HEK293 (cell line): ENCODE data around the gene ZNF181.

Experiments used
- CTCF ChIA-PET: fragments of 350-600 bp; formaldehyde crosslinking; extraction: SDS; loops from one replicate; lab custom pipeline; 2021; ENCODE audit warnings: antibody characterized with exemption; lab: Yijun Ruan, JAX
- POLR2A ChIA-PET: fragments of 300-600 bp; formaldehyde crosslinking; extraction: SDS; loops from one replicate; lab custom pipeline; 2020; ENCODE audit warnings: antibody characterized with exemption, inconsistent platforms; lab: Yijun Ruan, JAX
- H3K27ac ChIP-seq: fragments of 200-500 bp; sonication (Bioruptor generic); 2 replicates; pipeline ENCODE4 v1.5.1; 2014; ENCODE audit warnings: low read depth, low read length, control low read depth, inconsistent platforms; ENCODE audit errors: extremely low read depth
- H3K36me3 ChIP-seq, 2 experiments: fragments of 200-500 bp in 1 of 2; sonication (Bioruptor generic) in 1 of 2; 1 replicate in 1 of 2; 2 replicates in 1 of 2; pipeline ENCODE4 v1.5.1; 2014 to 2017; ENCODE audit warnings: inconsistent platforms in 2 of 2, low read length in 2 of 2; ENCODE audit not compliant: control insufficient read depth in 2 of 2, insufficient read depth in 1 of 2
- H3K4me1 ChIP-seq: fragments of 200-500 bp; sonication (Bioruptor generic); 2 replicates; pipeline ENCODE4 v1.5.1; 2014; ENCODE audit warnings: mild to moderate bottlenecking, low read length, inconsistent platforms; ENCODE audit not compliant: control insufficient read depth, insufficient read depth
- H3K4me3 ChIP-seq: 2 replicates; pipeline ENCODE4 v1.5.1; 2011; ENCODE audit warnings: low read depth, mild to moderate bottlenecking, control low read depth, low read length, moderate library complexity
- H3K9me3 ChIP-seq: fragments of 200-500 bp; sonication (Bioruptor generic); 2 replicates; pipeline ENCODE4 v1.5.1; 2014; ENCODE audit warnings: low read depth, low read length, inconsistent platforms; ENCODE audit not compliant: control insufficient read depth, insufficient read depth
- GLI4 ChIP-seq: fragments of 450-650 bp; formaldehyde crosslinking; IDR thresholded peaks from 2 replicates; pipeline ENCODE4 v1.5.1; 2016; ENCODE audit warnings: missing biosample characterization, missing genetic modification characterization
- KLF7 ChIP-seq: fragments of 450-650 bp; formaldehyde crosslinking; IDR thresholded peaks from 2 replicates; pipeline ENCODE4 v1.5.1; 2016; ENCODE audit warnings: missing biosample characterization, missing genetic modification characterization, borderline replicate concordance
- REPIN1 ChIP-seq: fragments of 450-650 bp; formaldehyde crosslinking; IDR thresholded peaks from 2 replicates; pipeline ENCODE4 v1.5.1; 2017; ENCODE audit warnings: missing biosample characterization, missing genetic modification characterization, low read depth
- SALL2 ChIP-seq: fragments of 450-650 bp; formaldehyde crosslinking; IDR thresholded peaks from 2 replicates; pipeline ENCODE4 v1.5.0; 2017; ENCODE audit warnings: missing biosample characterization, mild to moderate bottlenecking, missing genetic modification characterization, borderline replicate concordance
- SETDB1 ChIP-seq: IDR thresholded peaks from one replicate; pipeline ENCODE4 v1.6.1; 2017; ENCODE audit warnings: mild to moderate bottlenecking, low read length, moderate library complexity, mixed read lengths; ENCODE audit not compliant: insufficient read length
- SP2 ChIP-seq: fragments of 450-650 bp; formaldehyde crosslinking; IDR thresholded peaks from 2 replicates; pipeline ENCODE4 v1.5.1; 2016; ENCODE audit warnings: missing biosample characterization, missing genetic modification characterization
- ZBTB48 ChIP-seq: fragments of 450-650 bp; formaldehyde crosslinking; IDR thresholded peaks from 2 replicates; pipeline ENCODE4 v1.5.1; 2016; ENCODE audit warnings: missing biosample characterization, missing genetic modification characterization
- ZFHX2 ChIP-seq: fragments of 450-650 bp; formaldehyde crosslinking; conservative IDR thresholded peaks from 2 replicates; pipeline ENCODE4 v1.5.1; 2016; ENCODE audit warnings: missing biosample characterization, missing genetic modification characterization
- ZFP3 ChIP-seq: fragments of 450-650 bp; formaldehyde crosslinking; IDR thresholded peaks from 2 replicates; pipeline ENCODE4 v1.5.1; 2016; ENCODE audit warnings: low read depth, missing biosample characterization, missing genetic modification characterization
- ZFP37 ChIP-seq: fragments of 450-650 bp; formaldehyde crosslinking; IDR thresholded peaks from 2 replicates; pipeline ENCODE4 v1.5.1; 2016; ENCODE audit warnings: missing biosample characterization, missing genetic modification characterization
- ZFP41 ChIP-seq: fragments of 450-650 bp; formaldehyde crosslinking; IDR thresholded peaks from 2 replicates; pipeline ENCODE4 v1.5.1; 2016; ENCODE audit warnings: missing biosample characterization, missing genetic modification characterization, borderline replicate concordance
- ZNF10 ChIP-seq: fragments of 450-650 bp; formaldehyde crosslinking; IDR thresholded peaks from 2 replicates; pipeline ENCODE4 v1.5.1; 2017; ENCODE audit warnings: missing biosample characterization, missing genetic modification characterization
- ZNF133 ChIP-seq: fragments of 450-650 bp; formaldehyde crosslinking; IDR thresholded peaks from 2 replicates; pipeline ENCODE4 v1.5.1; 2016; ENCODE audit warnings: missing biosample characterization, missing genetic modification characterization
- ZNF292 ChIP-seq: fragments of 450-650 bp; formaldehyde crosslinking; IDR thresholded peaks from 2 replicates; pipeline ENCODE4 v1.5.1; 2016; ENCODE audit warnings: low read depth, missing biosample characterization, missing genetic modification characterization, borderline replicate concordance
- ZNF341 ChIP-seq: fragments of 450-650 bp; formaldehyde crosslinking; IDR thresholded peaks from 2 replicates; pipeline ENCODE4; 2016; ENCODE audit warnings: low read depth, missing biosample characterization, missing genetic modification characterization
- ZNF366 ChIP-seq: fragments of 450-650 bp; formaldehyde crosslinking; conservative IDR thresholded peaks from 2 replicates; pipeline ENCODE4 v1.5.1; 2016; ENCODE audit warnings: missing biosample characterization, missing genetic modification characterization
- ZNF423 ChIP-seq: fragments of 450-650 bp; formaldehyde crosslinking; IDR thresholded peaks from 2 replicates; pipeline ENCODE4 v1.5.1; 2016; ENCODE audit warnings: missing biosample characterization, missing genetic modification characterization
- ZNF768 ChIP-seq: fragments of 450-650 bp; formaldehyde crosslinking; IDR thresholded peaks from 2 replicates; pipeline ENCODE4 v1.5.1; 2018; ENCODE audit warnings: missing biosample characterization, mild to moderate bottlenecking, missing genetic modification characterization
- TF ChIP-seq, protein P1 (sequence below): fragments of 450-650 bp; formaldehyde crosslinking; IDR thresholded peaks from 2 replicates; pipeline ENCODE4 v1.5.1; 2016; ENCODE audit warnings: missing biosample characterization, missing genetic modification characterization
- TF ChIP-seq, protein P2 (sequence below): fragments of 450-650 bp; formaldehyde crosslinking; IDR thresholded peaks from 2 replicates; pipeline ENCODE4 v1.5.1; 2017; ENCODE audit warnings: missing biosample characterization, missing genetic modification characterization
- TF ChIP-seq, protein P3 (sequence below): fragments of 450-650 bp; formaldehyde crosslinking; conservative IDR thresholded peaks from 2 replicates; pipeline ENCODE4 v1.5.1; 2016; ENCODE audit warnings: low read depth, missing biosample characterization, missing genetic modification characterization
- TF ChIP-seq, protein P4 (sequence below): fragments of 450-650 bp; formaldehyde crosslinking; IDR thresholded peaks from 2 replicates; pipeline ENCODE4 v1.5.1; 2017; ENCODE audit warnings: missing biosample characterization, mild to moderate bottlenecking, missing genetic modification characterization, moderate library complexity
- TF ChIP-seq, protein P5 (sequence below): fragments of 450-650 bp; formaldehyde crosslinking; IDR thresholded peaks from 2 replicates; pipeline ENCODE4 v1.5.1; 2016; ENCODE audit warnings: missing biosample characterization, missing genetic modification characterization
- TF ChIP-seq, protein P6 (sequence below): fragments of 450-650 bp; formaldehyde crosslinking; IDR thresholded peaks from 2 replicates; pipeline ENCODE4 v1.5.1; 2016; ENCODE audit warnings: missing biosample characterization, missing genetic modification characterization

ZNF181 gene

DNA sequence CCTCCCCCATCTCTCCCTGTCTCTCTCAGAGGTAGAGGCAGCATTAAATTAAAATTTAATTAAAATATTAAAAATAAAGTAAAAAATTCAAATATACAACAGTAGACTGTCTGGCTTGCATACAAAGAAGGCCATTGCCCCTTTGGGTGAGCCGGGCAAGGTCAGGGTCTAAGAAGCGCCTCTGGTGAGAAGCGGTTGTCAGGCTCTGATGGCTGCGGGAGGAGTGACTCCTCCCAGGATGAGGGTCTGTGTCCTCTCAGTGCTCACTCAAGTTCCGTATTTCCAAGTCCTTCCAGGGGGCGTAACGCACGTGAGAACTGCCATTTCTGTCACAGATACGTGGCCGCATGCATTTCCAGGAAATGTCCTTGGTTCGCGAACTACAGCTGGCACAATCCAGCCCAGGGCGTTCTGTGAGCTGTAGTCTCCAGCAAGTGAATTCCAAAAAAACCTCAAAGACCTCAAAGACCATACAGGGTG is 737 bp upstream of the ZNF181 start (continued):
- TF ChIP-seq SP2 (tag by site-specific recombination) (peak; percentile 18; the same call in 1 of the 2 replicates), SALL2 (tag by site-specific recombination) (no peak), KLF7 (tag by site-specific recombination) (no peak), ZNF10 (tag by site-specific recombination) (0 out of 2 replicates have a peak, but pooled peaks have one; percentile 5), SETDB1 (no peak), ZNF133 (peak; percentile 30; the same call in 1 of the 2 replicates), REPIN1 (peak; percentile 69; the same call in 1 of the 2 replicates), ZFP41 (no peak), ZNF341 (peak; percentile 90)
- TF ChIP-seq, protein P1, sequence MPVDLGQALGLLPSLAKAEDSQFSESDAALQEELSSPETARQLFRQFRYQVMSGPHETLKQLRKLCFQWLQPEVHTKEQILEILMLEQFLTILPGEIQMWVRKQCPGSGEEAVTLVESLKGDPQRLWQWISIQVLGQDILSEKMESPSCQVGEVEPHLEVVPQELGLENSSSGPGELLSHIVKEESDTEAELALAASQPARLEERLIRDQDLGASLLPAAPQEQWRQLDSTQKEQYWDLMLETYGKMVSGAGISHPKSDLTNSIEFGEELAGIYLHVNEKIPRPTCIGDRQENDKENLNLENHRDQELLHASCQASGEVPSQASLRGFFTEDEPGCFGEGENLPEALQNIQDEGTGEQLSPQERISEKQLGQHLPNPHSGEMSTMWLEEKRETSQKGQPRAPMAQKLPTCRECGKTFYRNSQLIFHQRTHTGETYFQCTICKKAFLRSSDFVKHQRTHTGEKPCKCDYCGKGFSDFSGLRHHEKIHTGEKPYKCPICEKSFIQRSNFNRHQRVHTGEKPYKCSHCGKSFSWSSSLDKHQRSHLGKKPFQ (tag by site-specific recombination) = 0 out of 2 replicates have a peak, but pooled peaks have one; percentile 72

DNA sequence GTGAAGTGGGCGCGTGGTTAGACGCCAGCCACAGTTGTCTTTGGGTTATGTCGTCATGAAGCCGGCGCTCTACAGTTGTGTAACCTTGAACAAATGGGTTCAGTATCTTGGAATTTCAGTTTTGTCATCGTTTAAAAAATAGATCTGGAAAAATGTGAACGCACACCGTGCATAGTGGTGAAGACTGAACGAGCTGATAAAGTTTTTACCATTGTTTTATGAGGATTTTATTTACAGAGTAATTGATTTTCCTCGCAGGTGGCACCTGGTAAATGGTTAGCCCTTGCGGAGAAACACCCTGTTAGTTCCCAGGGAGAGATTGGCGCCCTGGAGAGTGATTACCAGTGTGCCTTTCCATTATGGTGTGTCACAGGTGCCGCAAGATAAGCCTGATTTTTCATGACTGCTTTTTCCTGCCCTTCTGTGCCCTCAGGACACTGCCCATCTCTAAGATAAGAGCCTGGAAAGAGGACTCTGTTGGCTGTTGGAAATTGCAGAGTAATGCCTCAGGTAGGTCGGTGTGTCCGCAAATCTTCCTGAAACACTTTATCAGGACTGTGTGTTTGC is 577 bp downstream of the ZNF181 start:
- H3K9me3 ChIP-seq = peaks cover 14% of the 10 kb centered on the region
- peak overlapping the region; percentile 96 for H3K27ac ChIP-seq
- H3K4me3 ChIP-seq = peak overlapping the region; percentile 68
- peaks cover 40 to 42% of the 10 kb centered on the region in 2 experiments for H3K36me3 ChIP-seq
- peaks cover 14% of the 10 kb centered on the region for H3K4me1 ChIP-seq
- ChIA-PET POLR2A (interaction anchor here (2.0 to 2.2 kb wide), 2 partner anchors 57 to 192 kb away, joined by 12 to 24 read pairs; partner anchors contain the start of genes SCGB2B2, ZNF30 and ZNF302), CTCF (interaction anchor here (2.2 to 2.7 kb wide), 2 partner anchors 22 to 95 kb away, joined by 7 to 8 read pairs; no protein-coding TSS in a partner anchor)
- TF ChIP-seq ZNF366 (tag by site-specific recombination) (no peak), ZNF768 (tag by site-specific recombination) (no peak), ZFP37 (tag by site-specific recombination) (no peak), KLF7 (tag by site-specific recombination) (no peak), ZNF423 (tag by site-specific recombination) (no peak), ZFP3 (no peak), ZFHX2 (tag by site-specific recombination) (no peak), ZNF292 (tag by site-specific recombination) (no peak), GLI4 (tag by site-specific recombination) (no peak), ZBTB48 (no peak)
- TF ChIP-seq, protein P2, sequence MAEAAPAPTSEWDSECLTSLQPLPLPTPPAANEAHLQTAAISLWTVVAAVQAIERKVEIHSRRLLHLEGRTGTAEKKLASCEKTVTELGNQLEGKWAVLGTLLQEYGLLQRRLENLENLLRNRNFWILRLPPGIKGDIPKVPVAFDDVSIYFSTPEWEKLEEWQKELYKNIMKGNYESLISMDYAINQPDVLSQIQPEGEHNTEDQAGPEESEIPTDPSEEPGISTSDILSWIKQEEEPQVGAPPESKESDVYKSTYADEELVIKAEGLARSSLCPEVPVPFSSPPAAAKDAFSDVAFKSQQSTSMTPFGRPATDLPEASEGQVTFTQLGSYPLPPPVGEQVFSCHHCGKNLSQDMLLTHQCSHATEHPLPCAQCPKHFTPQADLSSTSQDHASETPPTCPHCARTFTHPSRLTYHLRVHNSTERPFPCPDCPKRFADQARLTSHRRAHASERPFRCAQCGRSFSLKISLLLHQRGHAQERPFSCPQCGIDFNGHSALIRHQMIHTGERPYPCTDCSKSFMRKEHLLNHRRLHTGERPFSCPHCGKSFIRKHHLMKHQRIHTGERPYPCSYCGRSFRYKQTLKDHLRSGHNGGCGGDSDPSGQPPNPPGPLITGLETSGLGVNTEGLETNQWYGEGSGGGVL (tag by site-specific recombination) = 0 out of 2 replicates have a peak, but pooled peaks have one; percentile 6
- TF ChIP-seq, protein P3, sequence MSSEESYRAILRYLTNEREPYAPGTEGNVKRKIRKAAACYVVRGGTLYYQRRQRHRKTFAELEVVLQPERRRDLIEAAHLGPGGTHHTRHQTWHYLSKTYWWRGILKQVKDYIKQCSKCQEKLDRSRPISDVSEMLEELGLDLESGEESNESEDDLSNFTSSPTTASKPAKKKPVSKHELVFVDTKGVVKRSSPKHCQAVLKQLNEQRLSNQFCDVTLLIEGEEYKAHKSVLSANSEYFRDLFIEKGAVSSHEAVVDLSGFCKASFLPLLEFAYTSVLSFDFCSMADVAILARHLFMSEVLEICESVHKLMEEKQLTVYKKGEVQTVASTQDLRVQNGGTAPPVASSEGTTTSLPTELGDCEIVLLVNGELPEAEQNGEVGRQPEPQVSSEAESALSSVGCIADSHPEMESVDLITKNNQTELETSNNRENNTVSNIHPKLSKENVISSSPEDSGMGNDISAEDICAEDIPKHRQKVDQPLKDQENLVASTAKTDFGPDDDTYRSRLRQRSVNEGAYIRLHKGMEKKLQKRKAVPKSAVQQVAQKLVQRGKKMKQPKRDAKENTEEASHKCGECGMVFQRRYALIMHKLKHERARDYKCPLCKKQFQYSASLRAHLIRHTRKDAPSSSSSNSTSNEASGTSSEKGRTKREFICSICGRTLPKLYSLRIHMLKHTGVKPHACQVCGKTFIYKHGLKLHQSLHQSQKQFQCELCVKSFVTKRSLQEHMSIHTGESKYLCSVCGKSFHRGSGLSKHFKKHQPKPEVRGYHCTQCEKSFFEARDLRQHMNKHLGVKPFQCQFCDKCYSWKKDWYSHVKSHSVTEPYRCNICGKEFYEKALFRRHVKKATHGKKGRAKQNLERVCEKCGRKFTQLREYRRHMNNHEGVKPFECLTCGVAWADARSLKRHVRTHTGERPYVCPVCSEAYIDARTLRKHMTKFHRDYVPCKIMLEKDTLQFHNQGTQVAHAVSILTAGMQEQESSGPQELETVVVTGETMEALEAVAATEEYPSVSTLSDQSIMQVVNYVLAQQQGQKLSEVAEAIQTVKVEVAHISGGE = no peak
- TF ChIP-seq, protein P4, sequence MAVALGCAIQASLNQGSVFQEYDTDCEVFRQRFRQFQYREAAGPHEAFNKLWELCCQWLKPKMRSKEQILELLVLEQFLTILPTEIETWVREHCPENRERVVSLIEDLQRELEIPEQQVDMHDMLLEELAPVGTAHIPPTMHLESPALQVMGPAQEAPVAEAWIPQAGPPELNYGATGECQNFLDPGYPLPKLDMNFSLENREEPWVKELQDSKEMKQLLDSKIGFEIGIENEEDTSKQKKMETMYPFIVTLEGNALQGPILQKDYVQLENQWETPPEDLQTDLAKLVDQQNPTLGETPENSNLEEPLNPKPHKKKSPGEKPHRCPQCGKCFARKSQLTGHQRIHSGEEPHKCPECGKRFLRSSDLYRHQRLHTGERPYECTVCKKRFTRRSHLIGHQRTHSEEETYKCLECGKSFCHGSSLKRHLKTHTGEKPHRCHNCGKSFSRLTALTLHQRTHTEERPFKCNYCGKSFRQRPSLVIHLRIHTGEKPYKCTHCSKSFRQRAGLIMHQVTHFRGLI (tag by site-specific recombination) = no peak
- TF ChIP-seq, protein P5, sequence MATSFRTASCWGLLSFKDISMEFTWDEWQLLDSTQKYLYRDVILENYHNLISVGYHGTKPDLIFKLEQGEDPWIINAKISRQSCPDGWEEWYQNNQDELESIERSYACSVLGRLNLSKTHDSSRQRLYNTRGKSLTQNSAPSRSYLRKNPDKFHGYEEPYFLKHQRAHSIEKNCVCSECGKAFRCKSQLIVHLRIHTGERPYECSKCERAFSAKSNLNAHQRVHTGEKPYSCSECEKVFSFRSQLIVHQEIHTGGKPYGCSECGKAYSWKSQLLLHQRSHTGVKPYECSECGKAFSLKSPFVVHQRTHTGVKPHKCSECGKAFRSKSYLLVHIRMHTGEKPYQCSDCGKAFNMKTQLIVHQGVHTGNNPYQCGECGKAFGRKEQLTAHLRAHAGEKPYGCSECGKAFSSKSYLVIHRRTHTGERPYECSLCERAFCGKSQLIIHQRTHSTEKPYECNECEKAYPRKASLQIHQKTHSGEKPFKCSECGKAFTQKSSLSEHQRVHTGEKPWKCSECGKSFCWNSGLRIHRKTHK (tag by site-specific recombination) = no peak
- TF ChIP-seq, protein P6, sequence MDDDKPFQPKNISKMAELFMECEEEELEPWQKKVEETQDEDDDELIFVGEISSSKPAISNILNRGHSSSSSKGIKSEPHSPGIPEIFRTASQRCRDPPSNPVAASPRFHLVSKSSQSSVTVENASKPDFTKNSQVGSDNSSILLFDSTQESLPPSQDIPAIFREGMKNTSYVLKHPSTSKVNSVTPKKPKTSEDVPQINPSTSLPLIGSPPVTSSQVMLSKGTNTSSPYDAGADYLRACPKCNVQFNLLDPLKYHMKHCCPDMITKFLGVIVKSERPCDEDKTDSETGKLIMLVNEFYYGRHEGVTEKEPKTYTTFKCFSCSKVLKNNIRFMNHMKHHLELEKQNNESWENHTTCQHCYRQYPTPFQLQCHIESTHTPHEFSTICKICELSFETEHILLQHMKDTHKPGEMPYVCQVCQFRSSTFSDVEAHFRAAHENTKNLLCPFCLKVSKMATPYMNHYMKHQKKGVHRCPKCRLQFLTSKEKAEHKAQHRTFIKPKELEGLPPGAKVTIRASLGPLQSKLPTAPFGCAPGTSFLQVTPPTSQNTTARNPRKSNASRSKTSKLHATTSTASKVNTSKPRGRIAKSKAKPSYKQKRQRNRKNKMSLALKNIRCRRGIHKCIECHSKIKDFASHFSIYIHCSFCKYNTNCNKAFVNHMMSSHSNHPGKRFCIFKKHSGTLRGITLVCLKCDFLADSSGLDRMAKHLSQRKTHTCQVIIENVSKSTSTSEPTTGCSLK (tag by site-specific recombination) = no peak
